ENCODE data around the gene IGF2BP2. TPM values are rescaled to one million over a fixed set of nuclear protein-coding genes. Genes with fewer than 3 reads are reported as not detected.
"Not testable (repeated sequence)": the region's sequence is repeated elsewhere in the genome, so short reads cannot be mapped to it uniquely, and the experiment has no call there.

Gene IGF2BP2
- total and polyA plus RNA-seq, 3 experiments from 2014 or later, result 0.42 TPM; not detected in 1

- POLR2A ChIA-PET; H3K4me1 Mint-ChIP-seq; H3K9me3 ChIP-seq (ENCODE audit: low read length); CTCF ChIA-PET; H3K27ac Mint-ChIP-seq; H3K36me3 Mint-ChIP-seq; H3K4me3 Mint-ChIP-seq; DNase-seq; H3K27me3 ChIP-seq (ENCODE audit: insufficient read depth, low read length, poor library complexity, severe bottlenecking); H3K36me3 ChIP-seq (ENCODE audit: insufficient read depth, low read length); H3K4me1 ChIP-seq (ENCODE audit: insufficient read depth, low read length); H3K9me3 Mint-ChIP-seq; H3K4me3 ChIP-seq (ENCODE audit: low read length); H3K27ac ChIP-seq (ENCODE audit: low read depth, low read length): not testable (repeated sequence)
- H3K27me3 Mint-ChIP-seq, result peaks cover 2 to 31% of the 10 kb centered on the region in 2 donors
These were observed 127.6 kb downstream of the IGF2BP2 start for GRCh38 chr3:185697228-185697627.

- ChIA-PET CTCF (interaction anchor here (0.5 kb wide), 1 partner anchor 216 kb away, joined by 3 read pairs; no protein-coding TSS in a partner anchor), POLR2A (no interaction called here)
- peaks cover 6 to 28% of the 10 kb centered on the region in 2 donors for H3K27me3 Mint-ChIP-seq
- no peaks in the 10 kb centered on the region for H3K4me1 ChIP-seq (ENCODE audit: insufficient read depth, low read length)
- H3K4me1 Mint-ChIP-seq, result no peaks in the 10 kb centered on the region
- H3K36me3 Mint-ChIP-seq, result no peaks in the 10 kb centered on the region
- no peak overlapping the region for H3K27ac Mint-ChIP-seq
- no peaks in the 10 kb centered on the region for H3K9me3 ChIP-seq (ENCODE audit: low read length)
- H3K27ac ChIP-seq (ENCODE audit: low read depth, low read length), result no peak overlapping the region
- no peak overlapping the region for H3K4me3 ChIP-seq (ENCODE audit: low read length)
- no peaks in the 10 kb centered on the region for H3K36me3 ChIP-seq (ENCODE audit: insufficient read depth, low read length)
- no peaks in the 10 kb centered on the region for H3K27me3 ChIP-seq (ENCODE audit: insufficient read depth, low read length, poor library complexity, severe bottlenecking)
- DNase-seq, result no peak
- no peak overlapping the region for H3K4me3 Mint-ChIP-seq
- no peaks in the 10 kb centered on the region for H3K9me3 Mint-ChIP-seq
These were observed 128.8 kb downstream of the IGF2BP2 start for GRCh38 chr3:185696039-185696438.

DNA sequence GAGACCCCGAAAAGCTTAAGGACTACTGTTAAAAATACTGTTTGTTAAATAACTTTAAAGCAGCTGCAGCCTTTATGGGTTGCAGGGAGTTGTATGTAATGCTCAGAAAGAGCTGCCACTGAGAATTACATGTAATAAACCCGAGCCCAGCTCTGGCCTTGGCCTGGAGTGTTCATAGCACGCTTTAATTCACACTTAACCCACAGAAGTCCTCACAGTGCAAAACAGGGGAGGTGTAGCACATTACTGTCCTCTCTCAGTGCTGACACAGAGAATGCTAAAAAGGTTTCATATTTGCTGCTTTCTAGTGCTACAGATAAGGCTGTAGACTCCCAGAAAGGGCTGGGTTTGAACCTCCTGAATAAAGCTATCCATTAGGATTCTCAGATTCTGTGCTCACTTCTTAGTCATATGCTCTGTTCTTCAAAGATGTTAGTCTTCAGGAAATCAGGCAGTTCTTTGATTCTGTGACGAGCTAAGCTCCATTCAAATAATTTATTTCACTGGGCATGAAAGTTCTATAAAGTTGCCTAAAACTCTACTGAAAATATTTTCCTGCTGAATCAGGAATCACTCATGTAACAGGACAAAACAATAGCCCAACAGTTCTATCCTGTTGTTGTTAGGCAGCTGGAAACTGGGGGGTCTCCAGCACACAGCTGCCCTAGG lies 130.7 kb downstream of the IGF2BP2 start:
- Histone ChIP-seq H3K4me1 (ENCODE audit: insufficient read depth, low read length) (no peaks in the 10 kb centered on the region), H3K36me3 (ENCODE audit: insufficient read depth, low read length) (no peaks in the 10 kb centered on the region), H3K27ac (ENCODE audit: low read depth, low read length) (no peak overlapping the region), H3K27me3 (ENCODE audit: insufficient read depth, low read length, poor library complexity, severe bottlenecking) (no peaks in the 10 kb centered on the region), H3K9me3 (ENCODE audit: low read length) (no peaks in the 10 kb centered on the region), H3K4me3 (ENCODE audit: low read length) (no peak overlapping the region)
- ChIA-PET CTCF (no interaction called here), POLR2A (no interaction called here)
- Mint-ChIP-seq H3K27ac (no peak overlapping the region), H3K9me3 (no peaks in the 10 kb centered on the region), H3K4me3 (no peak overlapping the region), H3K36me3 (no peaks in the 10 kb centered on the region), H3K4me1 (no peaks in the 10 kb centered on the region), H3K27me3 (peaks cover 11 to 30% of the 10 kb centered on the region in 2 donors)
- DNase-seq, result no peak

GRCh38 chr3:185691622-185692021 lies 133.2 kb downstream of the IGF2BP2 start:
- Histone ChIP-seq H3K36me3 (ENCODE audit: insufficient read depth, low read length) (no peaks in the 10 kb centered on the region), H3K9me3 (ENCODE audit: low read length) (no peaks in the 10 kb centered on the region), H3K4me3 (ENCODE audit: low read length) (no peak overlapping the region), H3K4me1 (ENCODE audit: insufficient read depth, low read length) (no peaks in the 10 kb centered on the region), H3K27ac (ENCODE audit: low read depth, low read length) (no peak overlapping the region), H3K27me3 (ENCODE audit: insufficient read depth, low read length, poor library complexity, severe bottlenecking) (no peaks in the 10 kb centered on the region)
- H3K4me3 Mint-ChIP-seq, result no peak overlapping the region
- peaks cover 11 to 23% of the 10 kb centered on the region in 2 donors for H3K27me3 Mint-ChIP-seq
- ChIA-PET CTCF (no interaction called here), POLR2A (no interaction called here)
- DNase-seq, result no peak
- no peaks in the 10 kb centered on the region for H3K4me1 Mint-ChIP-seq
- no peaks in the 10 kb centered on the region for H3K9me3 Mint-ChIP-seq
- H3K36me3 Mint-ChIP-seq, result no peaks in the 10 kb centered on the region
- H3K27ac Mint-ChIP-seq, result no peak overlapping the region

GRCh38 chr3:185687271-185687878 lies 137.5 kb downstream of the IGF2BP2 start:
- Histone ChIP-seq H3K27ac (ENCODE audit: low read depth, low read length) (no peak overlapping the region), H3K9me3 (ENCODE audit: low read length) (no peaks in the 10 kb centered on the region), H3K4me3 (ENCODE audit: low read length) (no peak overlapping the region), H3K27me3 (ENCODE audit: insufficient read depth, low read length, poor library complexity, severe bottlenecking) (no peaks in the 10 kb centered on the region), H3K36me3 (ENCODE audit: insufficient read depth, low read length) (no peaks in the 10 kb centered on the region), H3K4me1 (ENCODE audit: insufficient read depth, low read length) (no peaks in the 10 kb centered on the region)
- Mint-ChIP-seq H3K4me3 (no peak overlapping the region), H3K4me1 (no peaks in the 10 kb centered on the region), H3K27me3 (peaks cover 17 to 18% of the 10 kb centered on the region in 2 donors), H3K36me3 (no peaks in the 10 kb centered on the region), H3K27ac (no peak overlapping the region), H3K9me3 (no peaks in the 10 kb centered on the region)
- POLR2A ChIA-PET, result no interaction called here
- CTCF ChIA-PET, result no interaction called here
- DNase-seq, result no peak

GRCh38 chr3:185685231-185686035 lies 139.4 kb downstream of the IGF2BP2 start:
- Histone ChIP-seq H3K27ac (ENCODE audit: low read depth, low read length) (no peak overlapping the region), H3K9me3 (ENCODE audit: low read length) (no peaks in the 10 kb centered on the region), H3K4me3 (ENCODE audit: low read length) (no peak overlapping the region), H3K36me3 (ENCODE audit: insufficient read depth, low read length) (no peaks in the 10 kb centered on the region), H3K27me3 (ENCODE audit: insufficient read depth, low read length, poor library complexity, severe bottlenecking) (peaks cover 2% of the 10 kb centered on the region), H3K4me1 (ENCODE audit: insufficient read depth, low read length) (no peaks in the 10 kb centered on the region)
- CTCF ChIA-PET, result no interaction called here
- Mint-ChIP-seq H3K27me3 (peaks cover 20 to 25% of the 10 kb centered on the region in 2 donors), H3K4me1 (no peaks in the 10 kb centered on the region), H3K4me3 (no peak overlapping the region), H3K36me3 (no peaks in the 10 kb centered on the region), H3K27ac (no peak overlapping the region), H3K9me3 (peaks cover 0 to 6% (median 0%) of the 10 kb centered on the region in 5 donors)
- POLR2A ChIA-PET, result no interaction called here
- no peak for DNase-seq

DNA sequence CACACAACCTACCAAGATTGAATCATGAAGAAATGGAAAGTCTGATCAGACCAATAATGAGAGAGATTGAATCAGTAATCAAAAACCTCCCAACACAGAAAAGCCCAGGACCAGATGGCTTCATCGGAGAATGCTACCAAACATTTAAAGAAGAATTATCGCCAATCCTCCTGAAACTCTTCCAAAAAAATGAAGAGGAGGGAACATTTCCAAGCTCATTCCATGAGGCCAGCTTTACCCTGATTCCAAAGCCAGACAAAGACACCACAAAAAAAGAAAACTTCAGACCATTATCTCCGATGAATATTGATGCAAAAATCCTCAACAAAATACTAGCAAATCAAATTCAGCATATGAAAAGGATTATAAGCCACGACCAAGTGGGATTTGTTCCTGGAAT lies 144.6 kb downstream of the IGF2BP2 start:
- Histone ChIP-seq H3K4me1 (ENCODE audit: insufficient read depth, low read length) (no peaks in the 10 kb centered on the region), H3K27ac (ENCODE audit: low read depth, low read length) (no peak overlapping the region), H3K9me3 (ENCODE audit: low read length) (peaks cover 3% of the 10 kb centered on the region), H3K27me3 (ENCODE audit: insufficient read depth, low read length, poor library complexity, severe bottlenecking) (peaks cover 6% of the 10 kb centered on the region), H3K36me3 (ENCODE audit: insufficient read depth, low read length) (no peaks in the 10 kb centered on the region), H3K4me3 (ENCODE audit: low read length) (no peak overlapping the region)
- Mint-ChIP-seq H3K36me3 (no peaks in the 10 kb centered on the region), H3K9me3 (peaks cover 14 to 22% (median 16%) of the 10 kb centered on the region in 5 donors), H3K4me1 (no peaks in the 10 kb centered on the region), H3K4me3 (no peak overlapping the region), H3K27me3 (peaks cover 18 to 33% of the 10 kb centered on the region in 2 donors), H3K27ac (no peak overlapping the region)
- no peak for DNase-seq
- ChIA-PET CTCF (no interaction called here), POLR2A (no interaction called here)

DNA sequence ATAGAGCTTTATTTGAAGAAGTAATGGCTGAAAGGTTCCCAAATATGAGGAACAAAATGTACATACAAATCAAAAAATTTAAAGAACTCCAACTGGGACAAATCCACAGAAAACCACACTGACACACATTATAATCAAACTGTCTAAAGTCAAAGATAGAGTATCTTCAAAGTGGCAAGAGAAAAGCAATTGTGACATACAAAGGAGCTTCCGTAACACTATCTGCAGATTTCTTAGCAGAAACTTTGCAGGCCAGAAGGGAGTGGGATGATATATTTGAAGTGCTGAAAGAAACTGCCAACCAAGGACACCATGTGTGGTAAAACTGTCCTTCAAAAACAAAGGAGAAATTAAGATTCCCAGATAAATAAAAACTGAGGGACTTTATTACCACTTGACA lies 146.8 kb downstream of the IGF2BP2 start:
- Mint-ChIP-seq H3K36me3 (no peaks in the 10 kb centered on the region), H3K4me1 (no peaks in the 10 kb centered on the region), H3K4me3 (no peak overlapping the region), H3K9me3 (peaks cover 14 to 22% (median 16%) of the 10 kb centered on the region in 5 donors), H3K27ac (no peak overlapping the region), H3K27me3 (peaks cover 17 to 43% of the 10 kb centered on the region in 2 donors)
- no peak for DNase-seq
- H3K9me3 ChIP-seq (ENCODE audit: low read length), result peaks cover 3% of the 10 kb centered on the region
- H3K27ac ChIP-seq (ENCODE audit: low read depth, low read length), result no peak overlapping the region
- peaks cover 6% of the 10 kb centered on the region for H3K27me3 ChIP-seq (ENCODE audit: insufficient read depth, low read length, poor library complexity, severe bottlenecking)
- H3K4me3 ChIP-seq (ENCODE audit: low read length), result no peak overlapping the region
- CTCF ChIA-PET, result no interaction called here
- no peaks in the 10 kb centered on the region for H3K36me3 ChIP-seq (ENCODE audit: insufficient read depth, low read length)
- POLR2A ChIA-PET, result no interaction called here
- H3K4me1 ChIP-seq (ENCODE audit: insufficient read depth, low read length), result no peaks in the 10 kb centered on the region
